Activated T-cell treated with anti-CD3 and anti-CD28 coated beads for 4 hours (primary cell): ENCODE data around the gene TOR1A.

ENCODE experiments used
- DNase-seq: peaks from one replicate; pipeline ENCODE4 v3.0.0-alpha.2; 2020

Gene TOR1A

GRCh38 chr9:129823935-129824601 is at the start of gene TOR1A:
TSS of gene TOR1A (minus strand) at chr9:129824136. CDS start at chr9:129824085, 51 bp downstream.
- peak; percentile 88 for DNase-seq

DNA sequence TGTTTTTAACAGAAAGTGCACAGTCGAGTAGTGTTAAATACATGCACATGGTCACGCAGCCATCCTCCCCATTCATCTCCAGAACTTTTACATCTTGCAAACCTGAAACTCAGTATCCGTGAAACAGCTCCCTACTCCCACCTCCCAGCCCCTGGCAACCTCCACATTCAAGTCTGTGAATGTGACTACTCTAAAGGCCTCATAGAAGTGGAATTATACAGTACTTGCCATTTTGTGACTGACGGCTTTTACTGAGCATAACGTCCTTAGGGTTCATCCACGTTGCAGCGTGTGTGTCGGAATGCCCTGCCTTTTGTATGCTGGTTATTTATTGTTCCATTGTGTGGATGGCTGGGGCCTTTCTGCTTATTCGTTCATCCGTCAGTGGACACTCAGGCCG is 47.1 kb upstream of the TOR1A start:
- no peak for DNase-seq

- no peak for DNase-seq
These were observed 45.9 kb upstream of the TOR1A start for GRCh38 chr9:129869585-129870501.

DNA sequence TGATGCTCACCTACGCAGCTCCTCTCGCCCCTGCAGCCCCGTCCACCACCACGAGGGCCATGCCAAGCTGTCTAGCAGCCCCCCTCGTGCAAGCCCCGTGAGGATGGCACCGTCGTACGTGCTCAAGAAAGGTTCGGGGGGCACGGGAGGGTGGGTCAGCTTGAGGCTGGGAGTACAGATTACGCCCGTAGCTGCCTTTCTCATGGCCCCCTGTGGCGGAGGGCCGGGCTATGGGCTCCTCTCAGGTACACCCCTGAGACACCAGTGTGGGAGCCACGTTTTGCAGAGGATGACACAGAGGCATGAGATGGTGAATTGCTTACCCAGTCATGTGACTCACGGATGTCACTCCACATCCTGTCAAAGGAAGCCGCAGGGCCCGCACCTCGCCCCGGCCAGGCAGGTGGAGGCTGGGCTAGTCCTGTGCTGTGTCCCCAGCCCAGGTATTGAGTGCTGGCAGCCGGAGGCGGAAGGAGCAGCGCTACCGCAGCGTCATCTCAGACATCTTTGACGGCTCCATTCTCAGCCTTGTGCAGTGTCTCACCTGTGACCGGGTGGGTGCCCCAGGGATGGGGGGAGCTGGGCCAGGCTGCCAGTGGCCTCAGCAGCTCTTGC is 45.0 kb upstream of the TOR1A start:
- DNase-seq = peak; percentile 80

DNA sequence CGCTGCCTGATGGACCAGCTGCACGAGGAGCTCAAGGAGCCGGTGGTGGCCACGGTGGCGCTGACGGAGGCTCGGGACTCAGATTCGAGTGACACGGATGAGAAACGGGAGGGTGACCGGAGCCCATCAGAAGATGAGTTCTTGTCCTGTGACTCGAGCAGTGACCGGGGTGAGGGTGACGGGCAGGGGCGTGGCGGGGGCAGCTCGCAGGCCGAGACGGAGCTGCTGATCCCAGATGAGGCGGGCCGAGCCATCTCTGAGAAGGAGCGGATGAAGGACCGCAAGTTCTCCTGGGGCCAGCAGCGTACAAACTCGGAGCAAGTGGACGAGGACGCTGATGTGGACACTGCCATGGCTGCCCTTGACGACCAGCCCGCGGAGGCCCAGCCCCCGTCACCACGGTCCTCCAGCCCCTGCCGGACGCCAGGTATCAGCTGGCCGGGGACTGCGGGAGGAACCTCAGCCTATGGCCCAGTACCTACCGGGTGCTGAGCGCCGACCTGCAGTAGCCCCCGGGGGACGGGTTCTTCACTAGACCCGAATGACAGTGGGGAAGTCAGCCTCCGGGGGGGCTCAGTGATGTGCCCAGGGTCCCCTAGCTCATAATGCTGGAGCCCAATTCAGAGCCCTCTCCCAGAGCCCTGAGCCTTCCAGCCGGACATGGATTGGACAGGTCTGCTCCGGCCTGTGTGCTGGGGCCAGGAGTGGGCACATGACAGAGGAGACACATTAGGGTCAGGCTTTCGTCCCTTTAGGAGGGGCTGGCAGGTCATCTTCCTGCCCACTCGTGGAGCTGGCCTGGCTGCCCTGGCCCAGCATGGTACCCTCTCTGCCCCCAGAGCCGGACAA is 44.3 kb upstream of the TOR1A start:
- no peak for DNase-seq

DNA sequence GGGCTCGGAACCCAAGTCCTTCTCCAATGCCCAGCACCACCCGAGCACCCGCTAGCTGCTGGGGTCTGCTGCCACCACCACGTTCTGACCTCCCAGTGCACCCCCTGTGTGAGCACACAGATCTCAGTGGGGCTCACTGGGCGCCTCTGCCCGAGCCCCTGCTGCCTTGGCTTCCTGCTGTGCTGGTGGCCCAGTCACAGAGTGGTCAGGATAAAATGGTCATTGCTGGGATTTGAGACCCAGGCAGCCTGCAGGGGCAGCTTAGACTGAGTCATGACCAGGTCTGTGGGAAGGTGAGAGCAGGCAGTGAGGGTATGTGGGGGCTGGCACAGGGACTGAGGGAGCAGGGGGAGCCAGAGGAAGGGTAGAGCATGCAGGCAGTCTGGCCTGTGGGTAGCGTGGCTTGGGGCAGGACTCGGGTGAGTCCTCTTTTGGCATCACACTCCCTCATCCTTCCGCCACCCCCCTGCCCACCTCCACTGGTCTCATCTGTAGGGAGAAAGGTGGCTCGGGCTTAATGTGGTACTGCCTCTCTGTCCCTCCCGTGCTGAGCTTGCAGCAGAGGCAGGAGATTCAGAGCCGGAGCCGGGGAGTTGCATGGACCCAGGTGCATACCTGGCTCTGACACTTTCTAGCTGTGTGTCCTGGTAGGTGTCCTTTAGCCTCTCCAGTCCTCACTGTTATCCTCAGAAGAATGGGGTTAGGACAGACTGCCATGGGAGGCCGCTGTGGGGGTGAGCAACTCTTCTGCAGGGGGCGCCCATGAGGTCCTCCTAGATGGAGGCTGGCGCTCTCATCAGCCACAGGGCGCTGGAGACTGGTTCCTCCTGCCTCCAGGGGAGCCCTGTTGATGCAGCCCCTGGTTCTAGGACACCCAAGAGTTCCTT is 43.4 kb upstream of the TOR1A start:
- DNase-seq = no peak

GRCh38 chr9:129866394-129867135 is 42.6 kb upstream of the TOR1A start:
- DNase-seq = no peak

DNA sequence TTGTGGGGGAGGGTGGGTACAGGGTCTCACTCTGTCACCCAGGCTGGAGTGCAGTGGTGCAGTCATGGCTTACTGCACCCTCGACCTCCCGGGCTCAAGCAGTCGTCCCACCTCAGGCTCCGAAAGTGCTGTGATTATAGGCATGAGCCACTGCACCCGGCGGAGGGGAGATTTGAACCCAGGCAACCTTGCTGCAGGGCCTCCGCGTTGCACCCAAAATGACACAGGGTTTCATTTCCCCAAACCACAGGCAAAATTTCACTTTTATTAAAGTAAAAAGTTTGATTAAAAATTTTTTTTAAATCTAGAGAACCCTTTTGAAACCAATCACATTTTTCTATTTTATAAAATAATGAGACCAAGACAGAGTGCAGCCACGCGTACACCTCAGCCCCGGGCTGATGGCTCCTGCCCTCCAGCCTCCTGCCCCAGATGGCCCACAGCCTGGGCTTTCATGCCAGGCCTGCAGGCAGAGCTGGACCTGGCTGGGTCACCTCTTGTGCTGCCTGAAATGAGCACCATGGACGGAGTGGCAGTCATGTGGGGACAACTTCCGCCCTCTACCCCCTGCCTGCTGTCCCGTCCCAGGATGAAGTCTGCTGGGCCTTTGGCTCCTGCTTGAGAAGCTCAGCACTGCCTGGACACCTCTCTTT is 41.9 kb upstream of the TOR1A start:
- no peak for DNase-seq

DNA sequence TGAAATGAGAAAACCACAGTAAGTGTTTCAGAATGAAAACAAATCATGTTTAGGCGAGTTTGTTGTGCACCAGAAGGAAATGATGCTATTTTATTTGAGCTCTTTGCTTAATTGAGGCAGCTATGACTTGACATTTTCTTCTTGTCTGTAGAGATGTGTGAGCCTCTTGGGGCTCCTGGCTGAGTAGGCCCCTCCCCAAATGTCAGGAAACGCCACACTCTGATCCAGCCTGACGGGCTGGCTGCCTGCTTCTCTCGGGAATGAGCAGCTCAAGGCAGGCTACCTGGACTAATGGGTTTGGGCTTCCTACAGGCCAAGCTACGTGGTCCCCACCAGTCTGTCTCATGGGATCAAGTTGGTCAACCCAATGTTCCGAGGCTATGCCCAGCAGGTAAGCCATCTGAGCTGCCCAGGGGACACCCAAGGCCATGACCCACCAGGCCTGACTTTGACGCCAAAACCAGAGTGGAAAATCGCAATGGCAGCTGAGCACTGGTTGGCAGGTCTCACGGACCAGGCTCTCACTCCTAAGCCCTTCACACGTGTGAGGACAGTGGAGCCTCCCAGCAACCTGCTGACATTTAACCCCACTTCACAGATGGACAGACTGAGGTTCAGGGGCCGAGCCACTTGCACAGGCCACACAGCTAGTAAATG is 41.2 kb upstream of the TOR1A start:
- no peak for DNase-seq

DNA sequence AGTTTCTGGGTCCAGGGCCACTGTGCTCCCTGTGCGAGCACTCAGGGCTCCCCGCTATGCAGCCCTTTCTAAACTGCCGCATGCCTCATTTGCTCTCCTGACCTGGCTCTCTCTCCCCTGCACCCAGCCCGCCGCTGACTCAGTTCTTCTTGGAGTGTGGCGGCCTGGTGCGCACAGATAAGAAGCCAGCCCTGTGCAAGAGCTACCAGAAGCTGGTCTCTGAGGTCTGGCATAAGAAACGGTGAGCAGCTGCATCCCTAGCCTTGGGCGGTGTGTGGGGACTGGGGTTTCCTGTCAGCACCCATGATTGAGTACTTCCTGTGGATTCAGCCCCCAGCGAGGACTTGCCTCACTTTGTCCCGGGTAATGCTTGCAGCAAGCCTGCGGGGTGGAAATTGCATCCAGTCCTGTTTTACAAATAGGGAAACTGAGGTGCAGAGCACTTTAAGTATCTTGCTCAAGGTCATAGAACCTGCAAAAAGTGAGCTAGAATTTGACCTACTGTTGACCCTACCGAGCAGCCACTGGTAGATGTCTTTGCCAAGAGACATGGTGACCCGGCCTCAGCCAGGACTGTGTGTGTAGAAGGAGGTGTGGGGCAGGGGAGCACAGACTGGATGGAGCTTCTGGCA is 39.2 kb upstream of the TOR1A start:
- DNase-seq = peak; percentile 42

DNA sequence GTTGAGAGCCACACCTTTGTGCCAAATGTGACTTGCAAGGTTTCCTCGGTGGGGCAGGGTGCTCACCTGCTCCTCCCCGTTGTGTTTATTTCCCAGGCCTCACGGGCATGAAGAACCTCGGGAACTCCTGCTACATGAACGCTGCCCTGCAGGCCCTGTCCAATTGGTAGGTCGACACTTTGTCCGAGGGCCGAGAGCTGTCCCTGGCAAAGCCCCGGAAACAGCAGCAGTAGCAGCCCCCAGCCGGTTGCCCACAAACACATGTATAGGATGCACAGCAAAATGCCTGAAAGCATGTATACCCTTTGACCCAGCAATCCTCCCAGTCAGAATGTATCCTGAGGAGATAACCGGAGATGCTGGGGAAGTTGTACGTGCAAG is 37.5 kb upstream of the TOR1A start:
- no peak for DNase-seq

DNA sequence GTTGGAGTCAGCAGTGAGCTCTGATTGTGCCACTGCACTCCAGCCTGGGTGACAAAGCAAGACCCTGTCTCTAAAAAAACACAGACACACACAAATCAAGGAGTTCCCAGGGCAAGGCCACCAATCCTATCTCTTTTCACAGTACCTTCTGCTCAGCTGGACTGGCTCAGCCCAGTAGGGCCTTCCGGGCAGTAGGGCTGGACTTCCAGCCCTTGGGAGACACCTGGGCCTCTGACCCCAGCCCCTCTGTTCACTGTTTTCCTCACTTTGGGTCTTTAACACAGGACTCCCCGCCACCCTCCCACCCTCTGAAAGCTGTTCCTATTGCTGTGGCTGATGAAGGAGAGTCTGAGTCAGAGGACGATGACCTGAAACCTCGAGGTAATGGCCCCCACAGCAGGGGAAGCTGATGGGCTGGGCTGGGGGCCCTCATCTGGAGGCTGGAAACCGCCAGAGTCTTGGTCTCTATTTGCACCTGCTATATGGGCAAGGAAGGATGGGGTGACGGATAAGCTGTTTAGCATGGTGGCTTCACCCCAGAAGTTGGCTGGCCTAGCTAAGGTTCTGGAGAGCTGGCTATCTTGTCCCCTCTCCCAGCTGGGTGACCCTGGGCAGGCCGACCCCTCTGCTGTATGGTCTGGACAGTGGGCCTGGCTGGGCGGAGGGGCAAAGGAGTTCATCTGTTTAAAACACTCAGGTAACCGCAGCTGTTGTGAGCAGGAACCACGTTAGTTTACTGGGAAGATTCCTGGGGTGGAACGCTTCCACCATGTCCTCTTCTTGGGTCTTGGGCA is 36.9 kb upstream of the TOR1A start:
- DNase-seq = no peak

DNA sequence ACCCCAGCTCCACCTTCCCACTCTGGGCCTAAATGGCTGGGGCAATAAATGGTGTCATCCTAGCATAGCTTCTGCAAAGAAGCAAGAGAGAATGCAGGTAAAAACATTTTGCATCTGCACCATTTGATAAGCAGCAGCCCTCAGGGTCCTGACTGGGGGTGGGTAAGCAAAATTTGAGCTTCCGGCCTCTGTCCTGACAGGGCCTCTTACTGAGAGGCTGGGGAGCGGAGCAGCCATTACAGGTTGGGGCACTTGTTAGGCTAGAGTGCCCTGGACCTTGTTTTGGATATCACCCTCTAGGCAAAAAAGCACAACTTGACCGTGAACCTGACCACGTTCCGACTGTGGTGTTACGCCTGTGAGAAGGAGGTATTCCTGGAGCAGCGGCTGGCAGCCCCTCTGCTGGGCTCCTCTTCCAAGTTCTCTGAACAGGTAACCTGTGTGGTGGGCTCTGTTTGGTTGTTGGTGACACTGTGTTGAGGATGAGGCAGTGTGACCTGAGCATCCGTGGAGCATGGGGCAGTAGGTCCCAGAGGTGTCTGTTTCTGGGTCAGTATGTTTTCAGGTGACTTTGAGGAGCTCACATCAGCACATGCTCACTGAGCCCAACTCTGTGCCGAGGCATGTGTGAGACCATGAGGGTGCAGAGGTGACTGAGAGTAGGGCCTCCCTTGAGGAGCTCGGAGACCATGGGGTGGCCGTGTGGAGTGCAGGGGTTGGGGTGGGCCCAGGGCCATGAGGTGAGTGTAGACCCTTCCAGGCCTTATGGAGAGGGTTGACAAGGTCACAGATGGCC is 34.4 kb upstream of the TOR1A start:
- DNase-seq = no peak

DNA sequence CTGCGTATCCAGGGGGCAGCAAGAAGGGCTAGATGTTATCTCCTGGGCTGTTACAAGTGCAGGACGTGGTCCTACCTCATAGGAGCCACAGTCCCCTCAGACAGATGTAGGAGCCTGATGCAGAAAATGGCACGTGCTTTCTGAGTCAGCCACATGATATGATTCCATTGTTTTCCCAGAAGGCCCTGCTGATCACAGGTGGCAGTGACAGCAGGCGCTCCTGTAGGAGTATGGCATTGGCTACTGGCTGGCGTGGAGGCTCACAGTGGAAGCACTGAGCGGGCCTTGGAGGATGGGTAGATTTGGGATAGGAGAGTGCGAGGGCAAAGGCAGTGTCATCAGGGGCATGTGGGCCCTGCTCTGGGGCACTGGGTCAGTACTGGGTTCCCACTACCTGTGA is 33.3 kb upstream of the TOR1A start:
- DNase-seq = no peak

GRCh38 chr9:129854588-129855110 is 30.7 kb upstream of the TOR1A start:
- no peak for DNase-seq

- no peak for DNase-seq
These were observed 29.7 kb upstream of the TOR1A start for GRCh38 chr9:129853614-129854013.

- no peak for DNase-seq
These were observed 28.6 kb upstream of the TOR1A start for GRCh38 chr9:129852579-129852978.

GRCh38 chr9:129851821-129852220 is 27.9 kb upstream of the TOR1A start:
- no peak for DNase-seq
